Central memory CD4-positive, alpha-beta T cell (primary cell): ENCODE data around the gene SCAMP2.

Source experiments
- DNase-seq: peaks from one replicate; pipeline ENCODE4 v3.0.0; 2022

SCAMP2 gene

DNA sequence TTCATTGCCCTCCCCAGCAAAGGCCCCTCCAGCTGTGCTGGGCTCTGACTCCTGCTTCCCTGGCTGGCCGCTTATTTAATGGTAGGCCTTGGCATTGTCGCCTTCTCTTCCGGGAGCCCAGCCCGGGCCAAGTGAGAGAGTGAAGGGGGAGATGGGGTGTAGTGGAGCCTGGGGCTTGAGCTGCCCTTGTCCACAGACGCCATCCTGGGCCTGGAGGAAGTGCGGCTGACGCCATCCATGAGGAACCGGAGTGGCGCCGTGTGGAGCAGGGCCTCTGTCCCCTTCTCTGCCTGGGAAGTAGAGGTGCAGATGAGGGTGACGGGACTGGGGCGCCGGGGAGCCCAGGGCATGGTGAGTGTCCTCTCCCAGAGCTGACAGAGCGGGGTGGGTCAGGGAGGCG lies 57.2 kb downstream of the SCAMP2 start:
- DNase-seq, result no peak

DNA sequence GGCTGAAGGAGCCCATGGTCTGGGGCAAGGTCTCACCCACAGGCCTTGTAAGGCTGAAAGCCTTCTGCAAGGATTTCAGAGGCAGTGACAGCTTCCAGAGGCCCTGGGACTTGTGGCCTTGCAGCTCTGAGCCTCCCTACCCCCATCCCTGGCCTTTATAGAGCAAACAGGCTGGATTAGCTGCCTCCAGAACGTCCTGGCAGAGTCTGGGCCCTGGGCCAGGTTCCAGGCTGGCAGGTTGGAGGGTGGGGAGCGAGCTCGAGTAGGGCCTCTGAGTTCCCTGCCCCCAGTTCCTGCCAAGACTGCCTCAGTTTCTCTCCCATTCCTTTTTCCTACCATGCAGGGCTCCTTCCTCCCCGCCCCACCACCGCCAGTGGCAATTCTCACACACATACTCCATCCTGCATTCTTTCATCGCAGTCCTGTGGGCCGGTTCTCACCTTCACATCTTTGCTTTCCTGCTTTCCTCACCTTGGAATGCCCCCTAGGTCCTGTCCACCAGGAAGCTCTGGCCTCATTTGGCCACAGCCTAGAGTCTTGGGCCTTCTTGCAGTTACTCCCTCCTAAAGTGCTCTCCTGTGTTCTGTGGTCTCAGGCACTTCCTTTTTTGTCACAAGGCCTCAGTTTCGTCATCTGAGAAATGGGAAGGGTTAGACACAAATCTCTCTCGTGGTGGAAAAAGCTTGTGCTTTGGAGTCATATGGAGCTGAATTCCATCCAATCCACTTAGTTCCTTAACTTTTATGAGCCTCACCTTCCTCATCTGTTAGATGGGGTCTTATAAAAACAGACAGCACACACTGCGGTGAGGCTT lies 57.8 kb downstream of the SCAMP2 start:
- DNase-seq, result no peak

DNA sequence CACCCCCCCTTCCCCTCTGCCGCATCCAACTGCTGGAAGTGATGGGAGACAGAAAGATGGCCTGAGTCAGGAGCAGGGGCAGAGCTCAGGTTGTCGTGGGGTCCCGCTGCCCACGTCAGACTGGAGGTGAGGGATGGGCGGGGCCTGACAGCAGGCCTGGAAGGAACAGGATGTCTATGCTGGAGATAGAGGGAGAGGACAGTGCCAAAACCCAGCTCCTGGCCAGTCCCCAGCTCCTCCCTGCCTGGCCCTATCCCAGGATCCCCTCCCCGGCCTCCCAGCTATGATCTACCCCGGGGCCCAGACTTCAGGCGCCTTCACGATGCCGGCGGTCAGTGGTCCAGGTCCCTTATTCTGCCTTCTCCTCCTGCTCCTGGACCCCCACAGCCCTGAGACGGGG lies 60.6 kb downstream of the SCAMP2 start, which contains the start of gene LMAN1L:
LMAN1L (plus strand) TSS at position 303 of the 400 bp plus-strand sequence; CDS start at position 323, 20 bp downstream.
- DNase-seq, result no peak

DNA sequence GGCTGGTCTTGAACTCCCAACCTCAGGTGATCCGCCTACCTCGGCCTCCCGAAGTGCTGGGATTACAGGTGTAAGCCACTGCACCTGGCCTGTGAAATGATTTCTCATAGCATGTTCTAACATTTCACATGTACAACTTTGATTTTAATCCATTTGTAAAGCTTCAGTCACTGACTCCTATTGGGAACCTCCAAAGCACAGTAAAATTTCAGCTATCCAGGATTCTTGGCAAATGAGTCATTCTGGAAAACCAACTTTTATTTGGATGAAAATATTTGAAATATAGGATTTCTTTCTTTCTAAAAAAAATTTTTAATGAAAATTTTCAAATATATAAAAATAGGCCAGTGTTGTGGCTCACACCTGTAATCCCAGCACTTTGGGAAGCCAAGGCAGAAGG lies 63.2 kb downstream of the SCAMP2 start:
- DNase-seq, result no peak

DNA sequence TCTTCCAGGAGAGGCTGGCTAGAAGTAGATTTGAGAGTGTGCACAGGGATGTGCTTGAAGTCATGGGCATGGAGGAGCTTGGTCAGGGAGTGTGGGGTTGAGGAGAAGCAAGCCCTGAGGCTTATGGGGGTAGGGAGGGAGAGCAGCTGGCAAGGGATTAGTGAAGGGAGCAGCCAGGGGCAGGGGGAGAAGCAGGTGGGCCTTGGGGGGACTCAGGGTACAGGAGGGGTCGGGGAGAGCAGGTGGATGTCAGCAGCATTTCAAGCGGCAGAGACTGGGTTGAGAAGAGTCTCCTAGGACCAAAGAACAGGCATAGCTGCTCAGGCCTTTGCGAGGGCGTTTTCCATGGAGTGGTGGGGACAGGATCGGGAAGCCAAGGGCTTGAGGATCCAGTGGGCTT lies 63.9 kb downstream of the SCAMP2 start:
- no peak for DNase-seq

DNA sequence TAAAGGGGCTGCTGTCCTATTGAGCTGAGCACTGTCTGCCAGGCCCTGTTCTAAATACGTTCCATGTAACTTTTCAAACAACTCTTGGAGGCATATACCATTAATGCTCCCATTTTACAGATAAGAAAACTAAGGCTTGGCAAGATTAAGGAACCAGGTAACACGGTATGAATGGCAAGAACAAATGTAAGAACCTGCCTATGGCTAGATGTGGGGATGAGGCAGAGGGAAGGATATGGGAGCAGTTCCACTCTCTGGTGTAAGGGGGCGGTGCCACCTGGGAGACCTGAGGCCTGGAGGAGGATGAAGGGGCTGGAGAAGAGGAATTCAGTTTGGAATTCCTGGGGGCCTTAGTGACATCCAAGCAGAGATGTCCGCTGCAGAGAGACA lies 64.3 kb downstream of the SCAMP2 start:
- DNase-seq, result no peak

DNA sequence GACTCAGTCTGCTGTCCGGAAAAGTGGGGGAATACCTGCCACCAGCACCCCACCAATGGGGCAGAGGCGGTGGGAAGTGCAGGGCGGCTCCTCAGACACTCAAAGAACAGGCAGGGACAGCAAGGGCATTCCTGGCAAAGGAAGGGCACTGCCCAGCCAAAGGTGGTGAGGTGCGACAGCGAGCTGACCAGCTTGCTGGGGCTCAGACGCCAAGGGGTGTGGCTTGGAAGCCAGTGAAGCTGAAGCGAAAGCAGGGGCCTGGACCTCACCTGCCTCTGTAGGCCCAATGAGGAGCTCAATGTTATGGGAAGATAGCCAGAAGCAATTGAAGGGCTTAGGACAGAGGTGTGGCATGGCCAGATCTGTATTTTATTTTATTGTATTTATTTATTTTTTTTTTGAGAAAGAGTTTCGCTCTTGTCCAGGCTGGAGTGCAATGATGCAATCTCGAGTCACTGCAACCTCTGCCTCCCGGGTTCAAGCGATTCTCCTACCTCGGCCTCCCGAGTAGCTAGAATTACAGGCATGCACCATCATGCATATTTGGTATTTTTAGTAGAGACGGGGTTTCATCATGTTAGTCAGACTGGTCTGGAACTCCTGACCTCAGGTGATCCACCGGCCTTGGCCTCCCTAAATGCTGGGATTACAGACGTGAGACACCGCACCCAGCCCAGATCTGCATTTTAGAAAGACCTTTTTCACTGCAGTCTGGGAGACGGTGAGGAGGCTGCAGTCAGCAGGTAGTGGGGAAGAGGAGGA lies 64.9 kb downstream of the SCAMP2 start:
- no peak for DNase-seq

DNA sequence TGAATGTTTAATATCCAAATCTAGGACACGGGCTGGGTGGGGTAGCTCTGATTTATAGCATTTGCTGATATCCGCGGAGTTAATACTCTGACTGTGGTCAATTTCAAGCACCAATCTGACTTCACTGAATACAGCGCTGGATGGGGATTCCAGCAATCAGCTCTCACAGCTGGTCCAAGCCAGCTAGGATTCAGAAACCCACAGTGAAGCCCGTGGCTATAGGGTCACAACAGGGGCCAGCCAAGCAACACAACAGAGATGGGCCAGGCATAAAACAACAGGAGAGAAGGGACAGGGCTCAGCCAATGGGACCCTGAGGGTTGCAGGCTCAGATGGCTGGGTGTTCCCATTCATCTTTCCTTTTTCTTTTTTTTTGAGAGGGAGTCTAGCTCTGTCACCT lies 65.9 kb downstream of the SCAMP2 start:
- DNase-seq, result no peak

DNA sequence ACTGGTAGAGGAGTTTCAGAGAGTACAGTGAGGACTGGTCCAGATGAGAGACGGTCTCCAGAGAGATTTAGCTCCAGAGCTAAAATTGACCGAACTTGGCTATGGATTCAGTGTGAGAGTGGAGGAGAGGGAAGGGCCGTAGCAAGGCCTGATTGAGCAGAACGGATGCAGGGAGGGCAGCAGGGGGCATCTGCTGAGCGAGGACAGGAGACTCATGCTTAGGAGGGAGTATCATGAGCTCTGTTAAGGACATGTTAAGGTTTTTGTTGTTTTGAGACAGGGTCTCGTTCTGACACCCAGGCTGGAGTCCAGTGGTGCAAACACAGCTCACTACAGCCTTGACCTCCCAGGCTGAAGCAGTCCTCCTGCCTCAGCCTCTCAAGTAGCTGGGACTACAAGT lies 68.2 kb downstream of the SCAMP2 start:
- DNase-seq, result no peak

DNA sequence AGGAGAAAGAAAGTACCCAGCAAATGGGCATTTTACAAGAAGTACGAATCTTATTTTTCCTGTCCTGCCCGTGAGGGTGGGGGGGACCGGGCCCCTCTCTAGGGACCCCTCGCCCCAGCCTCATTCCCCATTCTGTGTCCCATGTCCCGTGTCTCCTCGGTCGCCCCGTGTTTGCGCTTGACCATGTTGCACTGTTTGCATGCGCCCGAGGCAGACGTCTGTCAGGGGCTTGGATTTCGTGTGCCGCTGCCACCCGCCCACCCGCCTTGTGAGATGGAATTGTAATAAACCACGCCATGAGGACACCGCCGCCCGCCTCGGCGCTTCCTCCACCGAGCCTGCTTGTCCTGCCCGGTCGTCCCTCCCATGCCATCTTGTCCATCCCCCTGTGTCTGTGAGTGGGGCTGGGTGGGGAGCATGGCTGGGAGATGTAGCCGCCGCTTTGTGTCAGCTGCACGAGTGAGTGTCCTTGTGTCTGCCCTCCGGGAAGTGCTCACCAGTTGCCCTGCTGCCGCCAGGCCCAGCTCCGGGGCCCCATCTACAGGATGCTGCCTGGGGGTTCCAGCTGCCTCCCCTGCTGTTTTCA lies 70.2 kb downstream of the SCAMP2 start:
- no peak for DNase-seq

DNA sequence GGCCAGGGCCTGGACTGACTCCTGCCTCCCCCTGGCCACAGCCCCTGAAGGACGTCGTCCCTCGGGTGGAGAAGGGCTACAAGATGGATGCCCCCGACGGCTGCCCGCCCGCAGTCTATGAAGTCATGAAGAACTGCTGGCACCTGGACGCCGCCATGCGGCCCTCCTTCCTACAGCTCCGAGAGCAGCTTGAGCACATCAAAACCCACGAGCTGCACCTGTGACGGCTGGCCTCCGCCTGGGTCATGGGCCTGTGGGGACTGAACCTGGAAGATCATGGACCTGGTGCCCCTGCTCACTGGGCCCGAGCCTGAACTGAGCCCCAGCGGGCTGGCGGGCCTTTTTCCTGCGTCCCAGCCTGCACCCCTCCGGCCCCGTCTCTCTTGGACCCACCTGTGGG lies 70.9 kb downstream of the SCAMP2 start:
- DNase-seq, result no peak

DNA sequence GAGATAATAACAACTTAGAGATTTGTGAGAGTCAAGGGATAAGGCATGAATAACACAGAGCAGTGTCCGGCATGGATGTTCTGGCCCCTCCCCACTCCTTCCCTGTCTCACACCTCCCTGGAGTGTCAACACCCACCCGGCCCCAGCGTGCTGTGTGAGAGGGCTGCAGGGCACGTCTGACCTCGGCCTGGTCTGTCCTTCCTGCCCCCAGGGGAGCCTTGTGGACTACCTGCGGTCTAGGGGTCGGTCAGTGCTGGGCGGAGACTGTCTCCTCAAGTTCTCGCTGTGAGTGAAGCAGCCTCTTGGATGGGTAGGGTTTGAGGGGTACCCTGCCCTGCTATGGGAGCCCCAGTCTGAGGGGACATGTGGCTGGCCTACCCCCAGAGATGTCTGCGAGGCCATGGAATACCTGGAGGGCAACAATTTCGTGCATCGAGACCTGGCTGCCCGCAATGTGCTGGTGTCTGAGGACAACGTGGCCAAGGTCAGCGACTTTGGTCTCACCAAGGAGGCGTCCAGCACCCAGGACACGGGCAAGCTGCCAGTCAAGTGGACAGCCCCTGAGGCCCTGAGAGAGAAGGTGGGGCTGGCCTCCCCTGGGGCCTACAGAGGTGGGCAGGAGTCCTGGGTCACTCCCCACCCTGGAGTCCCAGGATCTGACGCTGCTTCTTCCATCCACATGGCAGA lies 71.7 kb downstream of the SCAMP2 start:
- DNase-seq, result no peak

DNA sequence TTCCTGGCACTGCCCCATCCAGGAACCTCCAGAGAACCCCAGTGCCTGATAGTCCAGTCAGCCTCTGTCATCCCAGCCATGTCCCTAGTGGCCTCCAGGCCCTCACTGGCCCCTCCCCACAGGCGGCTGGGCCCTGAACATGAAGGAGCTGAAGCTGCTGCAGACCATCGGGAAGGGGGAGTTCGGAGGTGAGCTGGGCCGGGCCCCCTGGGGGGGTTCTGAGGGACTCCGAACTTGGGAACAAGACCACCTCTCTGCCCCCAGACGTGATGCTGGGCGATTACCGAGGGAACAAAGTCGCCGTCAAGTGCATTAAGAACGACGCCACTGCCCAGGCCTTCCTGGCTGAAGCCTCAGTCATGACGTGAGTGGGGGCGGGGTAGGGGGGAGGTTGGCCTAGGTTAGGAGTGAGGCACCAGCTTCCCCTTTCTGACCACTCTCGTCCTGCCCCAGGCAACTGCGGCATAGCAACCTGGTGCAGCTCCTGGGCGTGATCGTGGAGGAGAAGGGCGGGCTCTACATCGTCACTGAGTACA lies 72.5 kb downstream of the SCAMP2 start:
- no peak for DNase-seq

DNA sequence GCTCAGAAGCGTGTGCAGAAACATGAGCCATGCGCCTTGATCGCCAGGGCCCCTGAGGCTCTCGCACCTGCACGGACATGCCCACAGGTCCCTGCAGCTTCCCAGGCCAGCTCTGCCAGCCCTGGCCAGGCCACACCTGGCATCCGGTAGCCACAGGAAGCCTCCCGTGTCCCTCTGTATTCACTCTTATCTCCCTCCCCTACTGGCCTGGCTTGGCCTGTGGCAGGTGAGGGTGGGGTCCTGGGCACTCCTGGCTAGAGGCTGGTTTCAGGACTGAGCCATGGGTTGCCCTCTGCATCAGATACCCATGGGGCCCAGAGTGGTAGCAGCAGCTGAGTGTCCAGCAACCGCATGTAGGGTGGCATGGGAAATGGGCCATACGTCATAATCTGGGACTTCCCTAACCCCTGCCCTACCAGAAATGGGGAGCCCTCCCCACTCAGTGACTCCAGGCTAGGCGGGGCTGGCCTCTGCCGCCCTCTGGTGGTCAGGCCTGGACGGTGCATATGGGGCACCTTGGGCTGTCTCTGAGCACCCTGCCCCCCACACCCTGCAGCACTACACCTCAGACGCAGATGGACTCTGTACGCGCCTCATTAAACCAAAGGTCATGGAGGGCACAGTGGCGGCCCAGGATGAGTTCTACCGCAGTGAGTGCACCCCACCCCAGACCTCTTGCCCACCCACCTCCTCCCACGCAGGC lies 73.2 kb downstream of the SCAMP2 start:
- peak; percentile 84 for DNase-seq

DNA sequence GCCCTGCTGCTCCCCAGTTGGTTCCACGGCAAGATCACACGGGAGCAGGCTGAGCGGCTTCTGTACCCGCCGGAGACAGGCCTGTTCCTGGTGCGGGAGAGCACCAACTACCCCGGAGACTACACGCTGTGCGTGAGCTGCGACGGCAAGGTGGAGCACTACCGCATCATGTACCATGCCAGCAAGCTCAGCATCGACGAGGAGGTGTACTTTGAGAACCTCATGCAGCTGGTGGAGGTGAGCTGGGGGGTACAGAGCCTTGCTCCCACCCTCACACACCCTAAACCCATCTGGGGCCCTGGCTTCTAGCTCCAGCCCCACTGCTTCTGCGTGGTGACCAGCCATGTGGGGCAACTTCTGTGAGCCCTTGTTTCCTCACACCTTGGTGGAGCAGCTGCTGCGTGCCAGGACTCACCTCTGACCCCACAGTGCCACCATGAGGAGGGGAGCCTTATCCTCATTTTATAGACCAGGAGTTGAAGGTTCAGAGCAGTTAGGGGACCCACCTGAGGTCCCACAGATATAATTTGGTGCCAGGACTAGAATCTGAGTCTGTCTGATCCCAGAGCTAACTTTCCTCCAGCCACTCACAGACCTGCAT lies 73.8 kb downstream of the SCAMP2 start:
- no peak for DNase-seq

DNA sequence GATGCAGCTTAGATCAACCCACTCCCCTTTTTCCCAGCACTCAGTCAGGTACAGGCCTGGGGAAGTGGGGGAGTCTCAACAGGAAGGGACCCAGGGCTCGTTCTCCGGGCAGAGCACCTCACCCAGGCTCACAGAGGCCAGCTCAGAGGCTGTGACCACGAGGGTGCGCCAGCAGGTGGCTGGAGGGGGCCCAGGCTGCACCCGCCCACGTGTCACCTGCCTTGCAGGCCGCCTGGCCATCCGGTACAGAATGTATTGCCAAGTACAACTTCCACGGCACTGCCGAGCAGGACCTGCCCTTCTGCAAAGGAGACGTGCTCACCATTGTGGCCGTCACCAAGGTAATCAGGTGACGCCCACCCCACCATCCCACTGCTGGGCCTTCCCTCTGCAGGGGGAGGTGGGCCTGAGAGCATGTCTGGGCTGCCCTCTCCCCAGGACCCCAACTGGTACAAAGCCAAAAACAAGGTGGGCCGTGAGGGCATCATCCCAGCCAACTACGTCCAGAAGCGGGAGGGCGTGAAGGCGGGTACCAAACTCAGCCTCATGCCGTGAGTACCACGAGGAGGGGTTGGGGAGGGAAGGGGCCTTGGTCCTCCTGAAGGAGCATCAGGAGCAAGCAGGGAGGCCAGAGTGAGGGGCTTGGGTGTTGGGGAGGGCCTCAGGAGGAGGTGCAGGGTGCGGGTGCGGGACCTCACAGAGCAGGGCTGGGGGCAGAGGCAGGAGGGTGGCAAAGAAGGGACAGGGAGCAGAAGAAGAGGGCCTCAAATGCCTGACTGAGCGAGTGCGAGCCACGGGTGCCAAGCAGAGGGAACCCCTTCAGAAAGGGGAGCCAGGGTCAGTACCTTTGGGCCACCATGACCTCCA lies 74.5 kb downstream of the SCAMP2 start:
- DNase-seq, result no peak

DNA sequence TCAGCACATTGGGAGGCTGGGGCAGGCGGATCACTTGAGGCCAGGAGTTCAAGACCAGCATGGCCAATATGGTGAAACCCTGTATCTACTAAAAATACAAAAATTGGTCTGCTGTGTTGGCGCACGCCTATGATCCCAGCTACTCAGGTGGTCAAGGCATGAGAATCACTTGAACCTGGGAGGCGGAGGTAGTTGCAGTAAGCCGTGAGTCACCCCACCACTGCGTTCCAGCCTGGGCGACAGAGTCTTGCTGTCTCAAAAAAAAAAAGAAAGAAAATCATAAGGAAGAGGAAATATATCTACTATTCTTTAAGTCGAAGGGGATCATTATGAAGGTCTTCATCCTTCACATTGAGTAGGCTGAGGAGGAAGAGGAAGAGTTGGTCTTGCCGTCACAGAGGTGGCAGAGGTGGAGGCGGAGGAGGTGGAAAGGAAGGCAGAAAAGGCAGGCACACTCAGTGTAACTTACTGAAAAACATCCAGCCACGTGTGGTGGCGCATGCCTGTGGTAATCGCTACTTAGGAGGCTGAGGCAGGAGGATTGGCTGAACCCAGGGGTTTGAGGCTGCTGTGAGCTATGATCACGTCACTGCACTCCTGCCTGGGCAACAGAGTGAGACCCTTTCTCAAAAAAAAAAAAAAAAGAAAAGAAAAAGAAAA lies 77.1 kb downstream of the SCAMP2 start:
- DNase-seq, result no peak

DNA sequence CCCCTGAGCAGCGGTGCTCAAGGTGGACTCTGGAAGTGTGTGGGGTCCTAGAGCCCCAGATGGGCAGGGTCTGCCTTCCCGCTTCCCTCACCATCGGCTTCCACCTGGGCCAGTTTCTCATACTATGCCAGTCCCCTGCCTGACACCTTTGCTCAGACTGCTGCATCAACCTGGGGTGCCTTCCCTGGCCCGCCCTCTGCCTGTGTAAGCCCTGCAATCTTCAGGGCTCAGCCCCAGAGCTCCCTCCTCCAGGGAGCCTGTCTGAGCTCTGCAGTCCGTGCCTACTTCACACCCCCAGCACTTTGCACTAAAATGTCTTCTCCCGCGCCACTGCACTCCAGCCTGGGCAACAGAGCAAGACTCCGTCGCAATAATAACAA lies 78.2 kb downstream of the SCAMP2 start:
- no peak for DNase-seq

DNA sequence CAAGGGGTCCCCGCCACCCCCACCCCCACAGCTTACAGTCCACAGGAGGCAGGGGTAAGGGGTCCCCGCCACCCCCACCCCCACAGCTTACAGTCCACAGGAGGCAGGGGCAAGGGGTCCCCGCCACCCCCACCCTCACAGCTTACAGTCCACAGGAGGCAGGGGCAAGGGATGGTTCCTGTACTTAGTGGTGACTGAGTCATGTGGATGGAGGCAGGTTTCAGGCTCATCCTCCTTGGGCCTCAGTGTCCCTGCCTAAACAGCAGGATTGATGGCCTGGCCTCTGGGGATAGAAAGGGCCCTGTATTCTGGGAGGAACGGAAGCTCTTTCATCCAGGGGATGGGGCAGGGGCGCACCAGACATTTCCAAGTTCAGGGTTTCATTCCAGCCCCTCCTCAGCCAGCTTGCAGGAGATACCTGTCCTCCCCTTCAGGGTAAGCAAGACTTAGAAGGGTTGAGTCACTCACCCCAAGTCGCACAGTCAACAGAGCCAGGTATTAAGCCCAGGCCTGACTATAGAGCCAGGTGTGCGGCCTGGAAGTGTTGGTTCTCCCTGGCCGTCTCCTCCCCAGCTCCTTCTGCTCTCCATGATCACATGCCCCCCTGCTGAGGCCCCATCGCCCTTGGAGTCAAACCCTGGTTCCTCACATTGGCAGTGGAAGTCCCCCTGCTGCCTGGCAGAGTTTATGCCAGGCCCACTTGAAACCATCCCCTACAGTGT lies 78.8 kb downstream of the SCAMP2 start:
- no peak for DNase-seq
